ENCODE measurements around the gene LCA5.

GRCh38 chr6:79544939-79545450, 7.8 kb upstream of the LCA5 start:
- peak; percentile 66; the same call in 1 of the 2 replicates for TF ChIP-seq TCF7L2 (IDR thresholded peaks at IDR 0.05; ENCODE audit: low read depth, low read length)
- peak; percentile 81 for TF ChIP-seq POLR2AphosphoS5 (IDR thresholded peaks at IDR 0.05; ENCODE audit: low read depth, low read length)
- TF ChIP-seq, protein P1, sequence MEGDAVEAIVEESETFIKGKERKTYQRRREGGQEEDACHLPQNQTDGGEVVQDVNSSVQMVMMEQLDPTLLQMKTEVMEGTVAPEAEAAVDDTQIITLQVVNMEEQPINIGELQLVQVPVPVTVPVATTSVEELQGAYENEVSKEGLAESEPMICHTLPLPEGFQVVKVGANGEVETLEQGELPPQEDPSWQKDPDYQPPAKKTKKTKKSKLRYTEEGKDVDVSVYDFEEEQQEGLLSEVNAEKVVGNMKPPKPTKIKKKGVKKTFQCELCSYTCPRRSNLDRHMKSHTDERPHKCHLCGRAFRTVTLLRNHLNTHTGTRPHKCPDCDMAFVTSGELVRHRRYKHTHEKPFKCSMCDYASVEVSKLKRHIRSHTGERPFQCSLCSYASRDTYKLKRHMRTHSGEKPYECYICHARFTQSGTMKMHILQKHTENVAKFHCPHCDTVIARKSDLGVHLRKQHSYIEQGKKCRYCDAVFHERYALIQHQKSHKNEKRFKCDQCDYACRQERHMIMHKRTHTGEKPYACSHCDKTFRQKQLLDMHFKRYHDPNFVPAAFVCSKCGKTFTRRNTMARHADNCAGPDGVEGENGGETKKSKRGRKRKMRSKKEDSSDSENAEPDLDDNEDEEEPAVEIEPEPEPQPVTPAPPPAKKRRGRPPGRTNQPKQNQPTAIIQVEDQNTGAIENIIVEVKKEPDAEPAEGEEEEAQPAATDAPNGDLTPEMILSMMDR (IDR thresholded peaks at IDR 0.05), result peak; percentile 74
- TF ChIP-seq, protein P2, sequence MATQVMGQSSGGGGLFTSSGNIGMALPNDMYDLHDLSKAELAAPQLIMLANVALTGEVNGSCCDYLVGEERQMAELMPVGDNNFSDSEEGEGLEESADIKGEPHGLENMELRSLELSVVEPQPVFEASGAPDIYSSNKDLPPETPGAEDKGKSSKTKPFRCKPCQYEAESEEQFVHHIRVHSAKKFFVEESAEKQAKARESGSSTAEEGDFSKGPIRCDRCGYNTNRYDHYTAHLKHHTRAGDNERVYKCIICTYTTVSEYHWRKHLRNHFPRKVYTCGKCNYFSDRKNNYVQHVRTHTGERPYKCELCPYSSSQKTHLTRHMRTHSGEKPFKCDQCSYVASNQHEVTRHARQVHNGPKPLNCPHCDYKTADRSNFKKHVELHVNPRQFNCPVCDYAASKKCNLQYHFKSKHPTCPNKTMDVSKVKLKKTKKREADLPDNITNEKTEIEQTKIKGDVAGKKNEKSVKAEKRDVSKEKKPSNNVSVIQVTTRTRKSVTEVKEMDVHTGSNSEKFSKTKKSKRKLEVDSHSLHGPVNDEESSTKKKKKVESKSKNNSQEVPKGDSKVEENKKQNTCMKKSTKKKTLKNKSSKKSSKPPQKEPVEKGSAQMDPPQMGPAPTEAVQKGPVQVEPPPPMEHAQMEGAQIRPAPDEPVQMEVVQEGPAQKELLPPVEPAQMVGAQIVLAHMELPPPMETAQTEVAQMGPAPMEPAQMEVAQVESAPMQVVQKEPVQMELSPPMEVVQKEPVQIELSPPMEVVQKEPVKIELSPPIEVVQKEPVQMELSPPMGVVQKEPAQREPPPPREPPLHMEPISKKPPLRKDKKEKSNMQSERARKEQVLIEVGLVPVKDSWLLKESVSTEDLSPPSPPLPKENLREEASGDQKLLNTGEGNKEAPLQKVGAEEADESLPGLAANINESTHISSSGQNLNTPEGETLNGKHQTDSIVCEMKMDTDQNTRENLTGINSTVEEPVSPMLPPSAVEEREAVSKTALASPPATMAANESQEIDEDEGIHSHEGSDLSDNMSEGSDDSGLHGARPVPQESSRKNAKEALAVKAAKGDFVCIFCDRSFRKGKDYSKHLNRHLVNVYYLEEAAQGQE (IDR thresholded peaks at IDR 0.05; ENCODE audit: insufficient read depth in 1 of 2, low read depth in 2 of 2, low read length in 1 of 2), result no peak
